ENCODE data around the gene ALG5.

- TF ChIP-seq, protein P1, sequence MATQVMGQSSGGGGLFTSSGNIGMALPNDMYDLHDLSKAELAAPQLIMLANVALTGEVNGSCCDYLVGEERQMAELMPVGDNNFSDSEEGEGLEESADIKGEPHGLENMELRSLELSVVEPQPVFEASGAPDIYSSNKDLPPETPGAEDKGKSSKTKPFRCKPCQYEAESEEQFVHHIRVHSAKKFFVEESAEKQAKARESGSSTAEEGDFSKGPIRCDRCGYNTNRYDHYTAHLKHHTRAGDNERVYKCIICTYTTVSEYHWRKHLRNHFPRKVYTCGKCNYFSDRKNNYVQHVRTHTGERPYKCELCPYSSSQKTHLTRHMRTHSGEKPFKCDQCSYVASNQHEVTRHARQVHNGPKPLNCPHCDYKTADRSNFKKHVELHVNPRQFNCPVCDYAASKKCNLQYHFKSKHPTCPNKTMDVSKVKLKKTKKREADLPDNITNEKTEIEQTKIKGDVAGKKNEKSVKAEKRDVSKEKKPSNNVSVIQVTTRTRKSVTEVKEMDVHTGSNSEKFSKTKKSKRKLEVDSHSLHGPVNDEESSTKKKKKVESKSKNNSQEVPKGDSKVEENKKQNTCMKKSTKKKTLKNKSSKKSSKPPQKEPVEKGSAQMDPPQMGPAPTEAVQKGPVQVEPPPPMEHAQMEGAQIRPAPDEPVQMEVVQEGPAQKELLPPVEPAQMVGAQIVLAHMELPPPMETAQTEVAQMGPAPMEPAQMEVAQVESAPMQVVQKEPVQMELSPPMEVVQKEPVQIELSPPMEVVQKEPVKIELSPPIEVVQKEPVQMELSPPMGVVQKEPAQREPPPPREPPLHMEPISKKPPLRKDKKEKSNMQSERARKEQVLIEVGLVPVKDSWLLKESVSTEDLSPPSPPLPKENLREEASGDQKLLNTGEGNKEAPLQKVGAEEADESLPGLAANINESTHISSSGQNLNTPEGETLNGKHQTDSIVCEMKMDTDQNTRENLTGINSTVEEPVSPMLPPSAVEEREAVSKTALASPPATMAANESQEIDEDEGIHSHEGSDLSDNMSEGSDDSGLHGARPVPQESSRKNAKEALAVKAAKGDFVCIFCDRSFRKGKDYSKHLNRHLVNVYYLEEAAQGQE (IDR thresholded peaks at IDR 0.05), result no peak
- TF ChIP-seq POLR2A (IDR thresholded peaks at IDR 0.05; ENCODE audit: low read length) (no peak), ELK1 (IDR thresholded peaks at IDR 0.05; ENCODE audit: low read depth, low read length) (no peak)
- TF ChIP-seq, protein P2, sequence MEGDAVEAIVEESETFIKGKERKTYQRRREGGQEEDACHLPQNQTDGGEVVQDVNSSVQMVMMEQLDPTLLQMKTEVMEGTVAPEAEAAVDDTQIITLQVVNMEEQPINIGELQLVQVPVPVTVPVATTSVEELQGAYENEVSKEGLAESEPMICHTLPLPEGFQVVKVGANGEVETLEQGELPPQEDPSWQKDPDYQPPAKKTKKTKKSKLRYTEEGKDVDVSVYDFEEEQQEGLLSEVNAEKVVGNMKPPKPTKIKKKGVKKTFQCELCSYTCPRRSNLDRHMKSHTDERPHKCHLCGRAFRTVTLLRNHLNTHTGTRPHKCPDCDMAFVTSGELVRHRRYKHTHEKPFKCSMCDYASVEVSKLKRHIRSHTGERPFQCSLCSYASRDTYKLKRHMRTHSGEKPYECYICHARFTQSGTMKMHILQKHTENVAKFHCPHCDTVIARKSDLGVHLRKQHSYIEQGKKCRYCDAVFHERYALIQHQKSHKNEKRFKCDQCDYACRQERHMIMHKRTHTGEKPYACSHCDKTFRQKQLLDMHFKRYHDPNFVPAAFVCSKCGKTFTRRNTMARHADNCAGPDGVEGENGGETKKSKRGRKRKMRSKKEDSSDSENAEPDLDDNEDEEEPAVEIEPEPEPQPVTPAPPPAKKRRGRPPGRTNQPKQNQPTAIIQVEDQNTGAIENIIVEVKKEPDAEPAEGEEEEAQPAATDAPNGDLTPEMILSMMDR (IDR thresholded peaks at IDR 0.05), result no peak
- TF ChIP-seq, protein P3, sequence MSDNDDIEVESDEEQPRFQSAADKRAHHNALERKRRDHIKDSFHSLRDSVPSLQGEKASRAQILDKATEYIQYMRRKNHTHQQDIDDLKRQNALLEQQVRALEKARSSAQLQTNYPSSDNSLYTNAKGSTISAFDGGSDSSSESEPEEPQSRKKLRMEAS (IDR thresholded peaks at IDR 0.05), result no peak
- TF ChIP-seq, protein P4, sequence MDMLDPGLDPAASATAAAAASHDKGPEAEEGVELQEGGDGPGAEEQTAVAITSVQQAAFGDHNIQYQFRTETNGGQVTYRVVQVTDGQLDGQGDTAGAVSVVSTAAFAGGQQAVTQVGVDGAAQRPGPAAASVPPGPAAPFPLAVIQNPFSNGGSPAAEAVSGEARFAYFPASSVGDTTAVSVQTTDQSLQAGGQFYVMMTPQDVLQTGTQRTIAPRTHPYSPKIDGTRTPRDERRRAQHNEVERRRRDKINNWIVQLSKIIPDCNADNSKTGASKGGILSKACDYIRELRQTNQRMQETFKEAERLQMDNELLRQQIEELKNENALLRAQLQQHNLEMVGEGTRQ (IDR thresholded peaks at IDR 0.05), result no peak
These were observed 32.7 kb downstream of the ALG5 start for GRCh38 chr13:36966404-36966803.

All from A549 (cell line).